ENCODE measurements around the gene RDH11. TPM values are rescaled to one million over a fixed set of nuclear protein-coding genes. Genes with fewer than 3 reads are reported as not detected.

The RDH11 gene
- total RNA-seq, 4 donors from 2014 or later: 24.0 to 48.8 (median 34.9) TPM

- DNase-seq (ENCODE audit: low spot score in 2 of 2): no peak
- Histone ChIP-seq H3K9me3 (no peaks in the 10 kb centered on the region), H3K36me3 (peaks cover 0 to 38% (median 6%) of the 10 kb centered on the region in 3 donors), H3K4me1 (no peaks in the 10 kb centered on the region), H3K4me3 (no peak overlapping the region), H3K27ac (no peak overlapping the region), H3K27me3 (no peaks in the 10 kb centered on the region)
- WGBS, 2 donors: 90% methylated on average over 2 of the region's 2 CpGs
- TF ChIP-seq EP300 (IDR thresholded peaks at IDR 0.05) (no peak), POLR2A (IDR thresholded peaks at IDR 0.05) (no peak), CTCF (IDR thresholded peaks at IDR 0.05) (no peak)
These were observed 51.1 kb downstream of the RDH11 start for GRCh38 chr14:67644428-67644827.

- DNase-seq (ENCODE audit: low spot score in 2 of 2): no peak
- no peak overlapping the region for H3K27ac ChIP-seq
- peaks cover 0 to 31% (median 6%) of the 10 kb centered on the region in 3 donors for H3K36me3 ChIP-seq
- no peak for TF ChIP-seq POLR2A (IDR thresholded peaks at IDR 0.05)
- no peak for TF ChIP-seq EP300 (IDR thresholded peaks at IDR 0.05)
- TF ChIP-seq CTCF (IDR thresholded peaks at IDR 0.05): no peak
- H3K4me1 ChIP-seq: no peaks in the 10 kb centered on the region
- no peak overlapping the region for H3K4me3 ChIP-seq
- WGBS, 2 donors: 73 to 91% methylated on average over 1 of the region's 1 CpG
- H3K27me3 ChIP-seq: no peaks in the 10 kb centered on the region
- H3K9me3 ChIP-seq: no peaks in the 10 kb centered on the region
These were observed 51.9 kb downstream of the RDH11 start for GRCh38 chr14:67643713-67644112.

- Histone ChIP-seq H3K27me3 (no peaks in the 10 kb centered on the region), H3K27ac (no peak overlapping the region), H3K9me3 (no peaks in the 10 kb centered on the region), H3K4me1 (no peaks in the 10 kb centered on the region), H3K36me3 (peaks cover 0 to 17% (median 4%) of the 10 kb centered on the region in 3 donors), H3K4me3 (no peak overlapping the region)
- no peak for DNase-seq (ENCODE audit: low spot score in 2 of 2)
- TF ChIP-seq EP300 (IDR thresholded peaks at IDR 0.05) (no peak), CTCF (IDR thresholded peaks at IDR 0.05) (no peak), POLR2A (IDR thresholded peaks at IDR 0.05) (no peak)
- WGBS, 2 donors: 94% methylated on average over 5 of the region's 5 CpGs
These were observed 53.4 kb downstream of the RDH11 start for GRCh38 chr14:67641902-67642749.

GRCh38 chr14:67641480-67641879, 54.1 kb downstream of the RDH11 start:
- no peaks in the 10 kb centered on the region for H3K9me3 ChIP-seq
- H3K36me3 ChIP-seq: peaks cover 0 to 15% (median 0%) of the 10 kb centered on the region in 3 donors
- no peak overlapping the region for H3K27ac ChIP-seq
- H3K27me3 ChIP-seq: no peaks in the 10 kb centered on the region
- no peak for TF ChIP-seq POLR2A (IDR thresholded peaks at IDR 0.05)
- TF ChIP-seq CTCF (IDR thresholded peaks at IDR 0.05): no peak
- TF ChIP-seq EP300 (IDR thresholded peaks at IDR 0.05): no peak
- 93 to 95% methylated on average over 1 of the region's 1 CpG for WGBS, 2 donors
- H3K4me1 ChIP-seq: no peaks in the 10 kb centered on the region
- no peak for DNase-seq (ENCODE audit: low spot score in 2 of 2)
- H3K4me3 ChIP-seq: no peak overlapping the region

GRCh38 chr14:67638642-67639041, 56.9 kb downstream of the RDH11 start:
- H3K36me3 ChIP-seq: peaks cover 0 to 3% (median 0%) of the 10 kb centered on the region in 3 donors
- no peak overlapping the region for H3K4me3 ChIP-seq
- WGBS, 2 donors: 90 to 95% methylated on average over 3 of the region's 3 CpGs
- TF ChIP-seq EP300 (IDR thresholded peaks at IDR 0.05) (no peak), CTCF (IDR thresholded peaks at IDR 0.05) (no peak), POLR2A (IDR thresholded peaks at IDR 0.05) (no peak)
- H3K27ac ChIP-seq: no peak overlapping the region
- no peaks in the 10 kb centered on the region for H3K9me3 ChIP-seq
- no peaks in the 10 kb centered on the region for H3K4me1 ChIP-seq
- no peak for DNase-seq (ENCODE audit: low spot score in 2 of 2)
- H3K27me3 ChIP-seq: no peaks in the 10 kb centered on the region
